Rectal smooth muscle tissue (tissue), 1 donor: ENCODE results near the gene GJD2.

Experiments
- H3K27ac ChIP-seq: one replicate; pipeline ENCODE4 v1.7.0; 2013; ENCODE audit warnings: low read depth, low read length, inconsistent platforms
- H3K27me3 ChIP-seq: one replicate; pipeline ENCODE4 v1.7.0; 2013; ENCODE audit warnings: low read length; ENCODE audit not compliant: control insufficient read depth, insufficient read depth
- H3K36me3 ChIP-seq: one replicate; pipeline ENCODE4 v1.7.0; 2013; ENCODE audit warnings: low read length; ENCODE audit not compliant: control insufficient read depth, insufficient read depth
- H3K4me1 ChIP-seq: one replicate; pipeline ENCODE4 v1.7.0; 2013; ENCODE audit warnings: low read length; ENCODE audit not compliant: control insufficient read depth, insufficient read depth
- H3K4me3 ChIP-seq: one replicate; pipeline ENCODE4 v1.7.0; 2013; ENCODE audit warnings: low read length
- H3K9ac ChIP-seq: one replicate; pipeline ENCODE4 v1.7.0; 2013; ENCODE audit warnings: low read length

GJD2 gene

DNA sequence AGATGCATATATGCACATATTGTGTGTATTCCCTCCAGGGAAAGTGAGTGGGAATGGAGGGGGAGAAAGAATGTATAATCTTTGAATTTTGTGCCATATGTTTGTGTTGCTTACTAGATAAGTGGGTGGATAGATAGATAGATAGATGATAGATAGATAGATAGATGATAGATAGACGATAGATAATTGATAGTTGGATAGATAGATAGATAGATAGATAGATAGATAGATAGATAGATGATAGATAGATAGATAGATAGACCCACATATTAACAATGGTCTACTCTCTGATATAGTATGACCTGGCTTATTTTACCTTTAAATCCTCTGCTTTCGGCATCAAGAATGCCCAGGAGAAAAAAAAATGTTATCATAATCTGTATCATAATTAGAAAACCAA is 21.2 kb downstream of the GJD2 start:
- Histone ChIP-seq H3K27me3 (peaks cover 3% of the 10 kb centered on the region), H3K4me1 (no peaks in the 10 kb centered on the region), H3K36me3 (no peaks in the 10 kb centered on the region), H3K27ac (no peak overlapping the region), H3K4me3 (no peak overlapping the region), H3K9ac (no peak overlapping the region)

GRCh38 chr15:34732430-34732829 is 22.4 kb downstream of the GJD2 start:
- H3K4me1 ChIP-seq = no peaks in the 10 kb centered on the region

DNA sequence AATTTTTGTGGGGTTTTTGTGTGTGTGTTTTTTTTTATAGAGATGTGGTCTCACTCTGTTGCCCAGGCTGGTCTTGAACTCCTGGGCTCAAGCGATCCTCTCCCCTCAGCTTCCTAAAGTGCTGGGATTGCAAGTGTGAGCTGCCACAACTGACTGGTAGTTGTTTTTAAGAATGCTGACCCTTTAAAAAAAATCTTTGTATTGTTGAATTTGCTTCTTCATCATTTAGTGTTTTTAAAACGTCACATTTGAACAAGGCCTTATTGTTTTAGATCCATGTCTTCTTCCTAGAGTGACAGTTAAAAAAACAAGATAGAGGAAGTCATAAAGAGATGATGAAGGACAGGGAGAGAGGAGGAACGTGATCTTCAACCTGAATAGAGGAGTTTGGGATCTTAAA is 24.1 kb downstream of the GJD2 start:
- Histone ChIP-seq H3K4me1 (no peaks in the 10 kb centered on the region), H3K4me3 (no peak overlapping the region), H3K9ac (no peak overlapping the region), H3K27me3 (peaks cover 3% of the 10 kb centered on the region), H3K27ac (no peak overlapping the region), H3K36me3 (no peaks in the 10 kb centered on the region)

More at GRCh38 chr15:34732430-34732829, 22.4 kb downstream of the GJD2 start:
- Histone ChIP-seq H3K27me3 (peaks cover 3% of the 10 kb centered on the region), H3K9ac (no peak overlapping the region), H3K36me3 (no peaks in the 10 kb centered on the region), H3K4me3 (no peak overlapping the region), H3K27ac (no peak overlapping the region)

DNA sequence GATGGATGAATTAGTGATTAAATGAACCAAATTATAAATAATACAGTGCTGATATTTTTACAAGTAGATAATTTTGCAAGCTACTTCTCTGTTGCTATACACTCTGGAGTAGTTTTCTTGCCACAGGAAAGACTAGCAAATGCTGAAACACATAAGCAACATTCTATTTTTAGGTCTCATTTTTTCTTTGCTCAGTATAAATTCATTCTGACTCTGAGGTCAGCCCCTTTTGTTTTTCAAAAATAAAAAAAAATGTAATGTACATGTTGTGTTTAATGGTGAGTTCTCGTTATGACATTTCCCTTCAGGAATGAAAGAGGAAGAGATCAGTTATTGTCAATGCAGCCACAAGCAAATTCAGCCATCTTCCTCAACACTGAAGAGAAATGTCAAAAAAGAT is 24.9 kb downstream of the GJD2 start:
- Histone ChIP-seq H3K4me1 (no peaks in the 10 kb centered on the region), H3K9ac (no peak overlapping the region), H3K4me3 (no peak overlapping the region), H3K36me3 (no peaks in the 10 kb centered on the region), H3K27ac (no peak overlapping the region), H3K27me3 (peaks cover 3% of the 10 kb centered on the region)

GRCh38 chr15:34729056-34729455 is 25.7 kb downstream of the GJD2 start:
- Histone ChIP-seq H3K9ac (no peak overlapping the region), H3K4me3 (no peak overlapping the region), H3K4me1 (no peaks in the 10 kb centered on the region), H3K36me3 (no peaks in the 10 kb centered on the region), H3K27ac (no peak overlapping the region), H3K27me3 (peaks cover 3% of the 10 kb centered on the region)

- Histone ChIP-seq H3K4me3 (no peak overlapping the region), H3K27me3 (no peaks in the 10 kb centered on the region), H3K9ac (no peak overlapping the region), H3K36me3 (no peaks in the 10 kb centered on the region), H3K4me1 (peaks cover 2% of the 10 kb centered on the region), H3K27ac (no peak overlapping the region)
Measured at GRCh38 chr15:34726406-34727100, 28.2 kb downstream of the GJD2 start.

DNA sequence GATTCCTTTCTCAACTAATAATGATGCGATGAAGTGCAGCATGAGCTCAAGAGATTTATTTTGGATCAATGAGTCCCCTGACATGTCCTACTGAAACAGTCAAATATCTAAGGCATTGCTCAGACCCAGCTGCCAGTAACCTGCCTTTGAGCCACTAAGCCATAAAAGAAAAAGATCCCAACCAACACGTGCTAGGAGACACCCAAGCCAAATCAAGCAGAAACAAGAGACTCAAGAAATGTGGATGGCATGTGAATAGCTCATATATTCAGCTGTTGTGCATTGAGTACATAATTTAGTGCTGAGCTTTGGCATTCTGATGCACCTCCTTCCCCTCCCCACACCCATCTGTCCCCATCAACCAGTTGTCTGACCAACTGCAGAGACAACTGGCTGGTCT is 29.2 kb downstream of the GJD2 start:
- Histone ChIP-seq H3K4me1 (peaks cover 2% of the 10 kb centered on the region), H3K36me3 (no peaks in the 10 kb centered on the region), H3K4me3 (no peak overlapping the region), H3K9ac (no peak overlapping the region), H3K27ac (no peak overlapping the region), H3K27me3 (no peaks in the 10 kb centered on the region)

GRCh38 chr15:34724481-34724880 is 30.3 kb downstream of the GJD2 start:
- Histone ChIP-seq H3K4me1 (peaks cover 2% of the 10 kb centered on the region), H3K27me3 (no peaks in the 10 kb centered on the region), H3K36me3 (no peaks in the 10 kb centered on the region), H3K9ac (no peak overlapping the region), H3K4me3 (no peak overlapping the region), H3K27ac (no peak overlapping the region)

- no peak overlapping the region for H3K27ac ChIP-seq
- no peak overlapping the region for H3K9ac ChIP-seq
- peaks cover 2% of the 10 kb centered on the region for H3K4me1 ChIP-seq
- no peaks in the 10 kb centered on the region for H3K36me3 ChIP-seq
- no peak overlapping the region for H3K4me3 ChIP-seq
- H3K27me3 ChIP-seq = no peaks in the 10 kb centered on the region
Measured at GRCh38 chr15:34722439-34722836, 32.4 kb downstream of the GJD2 start.

DNA sequence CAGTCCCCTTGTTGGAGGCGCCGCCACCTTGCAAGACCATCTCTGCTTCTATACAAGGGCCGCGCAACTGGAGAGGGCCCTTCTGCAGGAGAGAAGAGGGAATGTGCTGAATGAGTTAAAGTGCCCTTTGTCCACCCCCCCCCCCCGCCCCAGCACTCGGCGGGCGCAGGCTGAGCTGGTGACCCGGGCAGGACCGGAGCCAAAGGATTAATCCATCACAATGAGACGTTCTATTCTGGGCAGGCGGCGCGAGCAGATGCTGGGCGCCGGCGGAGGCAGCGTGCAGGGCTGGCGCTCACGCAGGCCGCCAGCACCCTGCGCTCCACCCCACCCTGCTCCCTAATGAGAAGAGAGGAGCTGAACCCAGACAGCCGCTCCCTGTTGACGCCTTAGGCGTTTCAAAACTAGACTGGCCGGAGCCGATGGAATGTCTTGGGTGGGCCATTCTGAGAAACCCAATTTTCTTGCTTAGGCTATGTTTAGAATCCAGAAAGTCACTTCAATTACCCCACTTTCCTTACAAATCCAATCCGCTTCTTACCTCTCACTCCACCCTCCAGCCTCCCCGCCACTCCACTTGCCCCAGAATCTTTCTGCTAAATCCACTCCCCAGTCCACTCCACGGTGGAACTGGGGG is 32.9 kb downstream of the GJD2 start:
- Histone ChIP-seq H3K27me3 (no peaks in the 10 kb centered on the region), H3K36me3 (no peaks in the 10 kb centered on the region), H3K4me3 (peak overlapping the region; percentile 20), H3K27ac (no peak overlapping the region), H3K4me1 (peaks cover 2% of the 10 kb centered on the region), H3K9ac (no peak overlapping the region)

DNA sequence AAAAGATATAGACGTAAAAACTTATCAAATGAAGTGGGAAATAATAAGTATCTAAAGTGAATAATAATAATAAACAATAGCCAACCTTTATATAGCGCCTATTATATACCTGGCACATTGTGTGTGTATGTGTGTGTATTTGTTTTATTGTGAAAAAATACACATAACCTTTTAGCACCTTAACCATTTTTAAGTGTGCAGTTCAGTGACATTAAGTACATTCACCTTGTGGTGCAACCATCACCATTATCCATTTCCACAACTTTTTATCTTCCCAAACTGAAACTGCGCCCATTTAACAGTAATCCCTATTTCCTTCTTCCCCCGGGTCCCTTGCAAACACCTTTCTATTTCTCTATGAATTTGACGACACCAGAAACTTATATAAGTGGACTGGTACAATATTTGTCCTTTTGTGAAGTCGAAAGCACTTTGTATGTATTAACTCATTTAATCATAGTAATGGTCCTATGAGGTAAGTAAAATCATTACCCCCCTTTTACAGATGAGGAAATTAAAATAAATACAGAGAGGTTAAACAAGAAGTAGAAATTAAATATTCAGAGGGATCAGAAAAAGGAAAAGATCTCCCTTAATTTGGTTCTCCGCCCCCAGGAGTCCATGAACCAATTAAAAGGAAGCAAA is 33.5 kb downstream of the GJD2 start:
- no peak overlapping the region for H3K4me3 ChIP-seq

GRCh38 chr15:34719695-34720094 is 35.1 kb downstream of the GJD2 start:
- Histone ChIP-seq H3K27ac (no peak overlapping the region), H3K9ac (no peak overlapping the region), H3K36me3 (no peaks in the 10 kb centered on the region), H3K4me3 (no peak overlapping the region), H3K27me3 (no peaks in the 10 kb centered on the region), H3K4me1 (peaks cover 2% of the 10 kb centered on the region)

More for the DNA sequence above, 33.5 kb downstream of the GJD2 start:
- Histone ChIP-seq H3K4me1 (peaks cover 2% of the 10 kb centered on the region), H3K27ac (no peak overlapping the region), H3K9ac (no peak overlapping the region), H3K27me3 (no peaks in the 10 kb centered on the region), H3K36me3 (no peaks in the 10 kb centered on the region)
